Skeletal muscle satellite cell (primary cell): ENCODE data around the gene DMD.
"Not testable (repeated sequence)": the region's sequence is repeated elsewhere in the genome, so short reads cannot be mapped to it uniquely, and the experiment has no call there.

Experiments
- H3K27me3 ChIP-seq: 2 replicates; pipeline ENCODE4 v1.7.0; 2013; ENCODE audit warnings: low read length; ENCODE audit not compliant: control insufficient read depth, insufficient read depth
- H3K36me3 ChIP-seq: 2 replicates; pipeline ENCODE4 v1.7.0; 2013; ENCODE audit warnings: mild to moderate bottlenecking, control low read depth, low read length; ENCODE audit not compliant: insufficient read depth
- H3K4me1 ChIP-seq: 2 replicates; pipeline ENCODE4 v1.7.0; 2013; ENCODE audit warnings: low read length; ENCODE audit not compliant: control insufficient read depth, insufficient read depth
- H3K4me2 ChIP-seq: 2 replicates; pipeline ENCODE4 v1.7.0; 2013; ENCODE audit warnings: mild to moderate bottlenecking, low read length
- H3K4me3 ChIP-seq: 2 replicates; pipeline ENCODE4 v1.7.0; 2013; ENCODE audit warnings: low read length
- H3K9ac ChIP-seq: 2 replicates; pipeline ENCODE4 v1.7.0; 2013; ENCODE audit warnings: mild to moderate bottlenecking, low read depth, low read length, moderate library complexity
- H3K9me3 ChIP-seq: replicated peaks from 2 replicates; pipeline ENCODE4 v1.7.0; 2013; ENCODE audit warnings: mild to moderate bottlenecking, control low read depth, low read length

The DMD gene

DNA sequence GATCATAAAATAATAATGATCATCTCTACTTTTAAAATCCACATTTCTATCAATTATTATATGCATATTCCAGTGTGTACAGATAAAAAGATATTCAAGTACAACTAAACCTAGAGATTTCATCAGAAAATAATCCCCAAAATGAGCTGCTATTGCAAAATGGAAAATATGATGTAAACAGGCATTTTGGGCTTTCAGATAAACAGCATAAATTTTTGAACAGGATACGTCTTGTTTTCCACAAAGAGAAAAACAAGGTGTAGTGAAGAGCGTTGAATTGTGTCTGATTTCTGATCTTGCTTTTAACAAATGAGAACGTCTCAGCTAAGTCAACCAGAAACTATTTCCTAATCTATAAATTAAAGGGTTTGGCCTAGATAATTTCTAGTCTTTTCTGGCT is 1789.9 kb downstream of the DMD start:
- Histone ChIP-seq H3K4me2 (no peak overlapping the region), H3K4me3 (no peak overlapping the region)

DNA sequence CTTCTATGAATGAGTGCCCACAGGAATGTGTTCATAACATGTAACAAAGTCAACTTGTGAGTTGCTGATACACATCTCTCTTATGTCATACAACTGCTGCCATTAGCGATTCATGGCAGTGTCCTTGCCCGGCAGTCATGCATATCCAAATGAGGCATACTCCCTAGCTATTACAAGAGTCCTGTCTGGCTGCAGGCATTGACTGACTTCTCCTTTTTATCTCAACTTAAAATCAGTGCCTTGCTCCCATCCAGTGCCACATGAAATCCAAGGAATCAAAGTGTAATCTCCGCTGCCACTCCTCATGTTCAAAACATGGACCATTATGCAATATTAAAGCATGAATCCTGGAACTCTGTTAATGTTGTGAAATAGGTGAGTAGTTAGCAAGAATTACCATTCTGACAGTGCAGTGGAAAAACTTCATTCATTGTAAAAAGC is 1790.6 kb downstream of the DMD start:
- H3K36me3 ChIP-seq: no peaks in the 10 kb centered on the region
- H3K4me2 ChIP-seq: no peak overlapping the region
- no peaks in the 10 kb centered on the region for H3K9me3 ChIP-seq
- H3K9ac ChIP-seq: no peak overlapping the region
- H3K4me3 ChIP-seq: no peak overlapping the region
- H3K4me1 ChIP-seq: peaks cover 8% of the 10 kb centered on the region
- H3K27me3 ChIP-seq: no peaks in the 10 kb centered on the region

More for the DNA sequence above, 1789.9 kb downstream of the DMD start:
- Histone ChIP-seq H3K36me3 (no peaks in the 10 kb centered on the region), H3K9ac (no peak overlapping the region), H3K27me3 (no peaks in the 10 kb centered on the region), H3K9me3 (no peaks in the 10 kb centered on the region), H3K4me1 (peaks cover 8% of the 10 kb centered on the region)

DNA sequence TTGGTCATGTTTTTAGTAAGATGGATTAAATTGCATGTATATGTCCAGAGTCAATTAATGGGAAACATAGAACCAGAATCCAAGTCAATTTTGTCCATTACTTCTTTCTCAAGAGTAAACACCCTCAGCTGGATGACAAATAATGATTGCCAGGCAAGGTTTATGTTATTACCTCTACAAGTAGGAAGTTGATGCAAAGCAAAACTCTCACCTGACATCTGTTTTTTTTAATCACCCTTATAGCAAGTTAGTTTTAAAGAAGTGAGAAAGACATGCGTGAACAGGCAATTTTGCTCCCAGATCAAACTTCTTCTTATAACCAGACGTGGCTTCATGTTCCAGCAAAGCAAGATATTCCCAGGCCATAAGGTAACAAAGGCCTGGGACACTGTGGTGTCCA is 1791.0 kb downstream of the DMD start:
- Histone ChIP-seq H3K4me1 (peaks cover 8% of the 10 kb centered on the region), H3K36me3 (no peaks in the 10 kb centered on the region), H3K27me3 (no peaks in the 10 kb centered on the region), H3K9ac (no peak overlapping the region), H3K9me3 (no peaks in the 10 kb centered on the region), H3K4me3 (no peak overlapping the region), H3K4me2 (no peak overlapping the region)

DNA sequence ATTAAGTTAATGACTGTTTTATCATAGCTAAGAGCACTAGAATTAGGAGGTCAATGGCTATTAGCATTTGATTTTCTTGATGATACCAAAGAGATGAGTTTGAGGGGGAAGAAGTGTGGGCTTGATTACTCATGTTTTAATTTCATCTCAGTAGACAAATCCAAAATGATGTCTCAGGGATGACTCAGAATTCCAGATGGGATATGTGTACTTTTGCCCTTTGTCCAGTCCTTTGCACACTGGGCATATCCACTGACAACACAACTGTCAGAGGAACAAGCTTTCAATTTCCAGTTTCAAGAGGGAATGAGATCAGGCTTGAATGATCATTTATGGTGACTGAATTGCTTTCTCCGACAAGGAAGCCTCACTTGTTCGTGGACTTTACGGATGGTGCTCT is 1814.2 kb downstream of the DMD start:
- no peaks in the 10 kb centered on the region for H3K36me3 ChIP-seq
- no peak overlapping the region for H3K4me2 ChIP-seq
- no peak overlapping the region for H3K9ac ChIP-seq
- no peaks in the 10 kb centered on the region for H3K9me3 ChIP-seq
- no peaks in the 10 kb centered on the region for H3K27me3 ChIP-seq
- peaks cover 3% of the 10 kb centered on the region for H3K4me1 ChIP-seq
- H3K4me3 ChIP-seq: no peak overlapping the region

DNA sequence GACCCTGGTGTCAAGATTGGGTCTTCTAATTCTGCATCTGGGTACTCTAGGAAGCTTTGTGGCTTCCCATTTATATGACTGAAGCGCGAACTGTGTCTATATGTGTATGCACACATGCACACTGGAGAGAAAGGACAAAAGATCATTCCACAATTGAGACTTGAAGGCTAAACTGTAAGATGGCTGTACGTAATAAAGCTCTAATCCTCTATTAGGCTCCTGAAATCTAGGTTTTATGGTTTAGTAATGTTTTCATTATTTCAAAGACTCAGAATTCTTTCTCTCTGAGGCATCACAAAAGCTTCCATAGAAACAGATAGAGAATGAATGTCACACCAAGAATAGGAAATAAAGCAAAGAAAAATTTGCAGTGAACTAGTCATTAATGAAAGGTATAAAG is 1818.8 kb downstream of the DMD start:
- no peak overlapping the region for H3K4me3 ChIP-seq
- no peak overlapping the region for H3K9ac ChIP-seq
- peaks cover 3% of the 10 kb centered on the region for H3K4me1 ChIP-seq
- H3K27me3 ChIP-seq: no peaks in the 10 kb centered on the region
- H3K9me3 ChIP-seq: no peaks in the 10 kb centered on the region
- no peaks in the 10 kb centered on the region for H3K36me3 ChIP-seq
- H3K4me2 ChIP-seq: no peak overlapping the region

DNA sequence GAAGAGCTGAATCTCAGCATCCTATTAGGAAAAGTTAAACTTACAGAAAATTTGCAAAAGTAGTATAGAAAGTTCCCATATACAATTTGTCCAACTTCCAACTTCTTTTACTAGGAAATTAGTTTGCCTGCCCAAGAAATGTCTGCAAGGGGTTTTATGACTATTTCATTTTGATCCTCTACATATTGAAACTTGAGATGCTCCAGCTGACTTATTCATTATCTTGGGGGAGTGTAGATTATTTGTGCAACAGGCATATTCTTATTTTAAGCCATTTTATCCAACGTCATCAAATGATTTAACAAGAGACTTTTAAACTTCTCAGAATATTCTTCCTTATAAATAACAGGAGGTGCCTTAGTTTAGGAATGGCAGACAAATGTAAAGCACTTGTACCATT is 1822.4 kb downstream of the DMD start:
- Histone ChIP-seq H3K4me1 (peaks cover 3% of the 10 kb centered on the region), H3K36me3 (no peaks in the 10 kb centered on the region), H3K9ac (no peak overlapping the region), H3K4me3 (no peak overlapping the region), H3K27me3 (no peaks in the 10 kb centered on the region), H3K4me2 (no peak overlapping the region), H3K9me3 (no peaks in the 10 kb centered on the region)

DNA sequence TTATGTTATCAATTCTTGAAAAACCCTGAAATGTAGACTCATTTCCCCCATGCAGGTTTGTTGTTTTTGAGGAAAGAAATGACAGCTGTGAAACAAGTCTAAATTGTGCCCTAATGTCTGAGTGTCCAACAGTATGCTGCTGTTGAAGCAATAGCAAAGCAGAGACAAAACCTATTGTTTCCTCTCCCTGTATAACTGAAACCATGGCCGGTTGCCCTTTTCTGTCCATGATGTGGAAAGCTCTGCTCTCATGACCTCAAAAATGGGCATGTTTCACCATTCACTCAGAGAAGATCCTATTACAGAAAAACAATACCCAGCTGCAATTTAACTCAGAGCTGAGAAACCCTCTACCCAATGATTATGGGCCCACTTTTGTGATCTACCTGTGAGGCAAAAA is 1826.9 kb downstream of the DMD start:
- Histone ChIP-seq H3K4me3 (no peak overlapping the region), H3K9me3 (no peaks in the 10 kb centered on the region), H3K4me1 (no peaks in the 10 kb centered on the region), H3K4me2 (no peak overlapping the region), H3K9ac (no peak overlapping the region), H3K27me3 (no peaks in the 10 kb centered on the region), H3K36me3 (no peaks in the 10 kb centered on the region)

DNA sequence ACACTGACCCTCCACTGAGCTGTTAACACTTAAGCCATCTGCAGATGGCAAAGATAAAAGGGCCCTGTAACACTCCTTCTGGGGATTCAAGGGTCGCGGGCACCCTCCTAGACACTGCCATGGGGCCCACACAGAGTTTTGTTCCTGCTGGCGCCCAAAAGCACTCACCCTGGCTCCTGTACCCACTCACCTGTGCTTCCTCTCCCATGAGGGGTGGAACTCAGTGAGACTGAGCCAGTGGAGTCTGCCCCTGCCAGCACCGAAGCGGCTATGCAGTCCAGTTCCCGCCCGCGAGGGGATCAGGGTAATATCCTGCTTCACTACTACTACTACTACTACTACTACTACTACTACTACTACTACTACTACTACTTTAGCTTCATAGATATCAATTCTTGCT is 1827.4 kb downstream of the DMD start:
- Histone ChIP-seq H3K9ac (no peak overlapping the region), H3K27me3 (no peaks in the 10 kb centered on the region), H3K9me3 (no peaks in the 10 kb centered on the region), H3K4me2 (no peak overlapping the region), H3K4me3 (no peak overlapping the region), H3K36me3 (no peaks in the 10 kb centered on the region), H3K4me1 (no peaks in the 10 kb centered on the region)

DNA sequence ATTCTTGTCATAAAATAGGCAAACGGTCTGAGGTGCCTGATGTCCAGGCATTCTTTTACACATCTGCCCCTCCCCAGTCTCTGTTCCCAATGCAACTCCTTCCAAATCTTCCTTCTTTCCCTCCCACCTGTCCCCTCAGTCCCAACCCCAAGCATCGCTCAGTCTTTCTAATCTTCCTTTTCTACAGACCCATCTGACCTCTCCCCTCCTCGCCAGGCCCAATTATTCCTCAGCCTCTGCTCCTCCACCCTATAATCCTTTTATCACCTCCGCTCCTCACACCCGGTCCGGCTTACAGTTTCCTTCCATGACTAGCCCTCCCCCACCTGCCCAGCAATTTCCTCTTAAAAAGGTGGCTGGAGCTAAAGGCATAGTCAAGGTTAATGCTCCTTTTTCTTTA is 1832.4 kb downstream of the DMD start:
- H3K4me3 ChIP-seq, H3K4me2 ChIP-seq: not testable (repeated sequence)

DNA sequence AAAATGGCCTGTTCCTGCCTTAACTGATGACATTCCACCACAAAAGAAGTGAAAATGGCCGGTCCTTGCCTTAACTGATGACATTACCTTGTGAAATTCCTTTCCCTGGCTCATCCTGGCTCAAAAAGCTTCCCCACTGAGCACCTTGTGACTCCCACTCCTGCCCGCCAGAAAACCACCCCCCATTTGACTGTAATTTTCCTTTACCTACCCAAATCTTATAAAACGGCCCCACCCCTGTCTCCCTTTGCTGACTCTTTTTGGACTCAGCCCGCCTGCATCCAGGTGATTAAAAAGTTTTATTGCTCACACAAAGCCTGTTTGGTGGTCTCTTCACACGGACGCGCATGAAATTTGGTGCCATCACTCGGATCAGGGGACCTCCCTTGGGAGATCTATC is 1833.5 kb downstream of the DMD start:
- H3K9ac ChIP-seq, H3K27me3 ChIP-seq, H3K36me3 ChIP-seq, H3K4me1 ChIP-seq, H3K9me3 ChIP-seq, H3K4me2 ChIP-seq, H3K4me3 ChIP-seq: not testable (repeated sequence)

More for the DNA sequence above, 1832.4 kb downstream of the DMD start:
- H3K36me3 ChIP-seq, H3K4me1 ChIP-seq, H3K9ac ChIP-seq, H3K27me3 ChIP-seq, H3K9me3 ChIP-seq: not testable (repeated sequence)

DNA sequence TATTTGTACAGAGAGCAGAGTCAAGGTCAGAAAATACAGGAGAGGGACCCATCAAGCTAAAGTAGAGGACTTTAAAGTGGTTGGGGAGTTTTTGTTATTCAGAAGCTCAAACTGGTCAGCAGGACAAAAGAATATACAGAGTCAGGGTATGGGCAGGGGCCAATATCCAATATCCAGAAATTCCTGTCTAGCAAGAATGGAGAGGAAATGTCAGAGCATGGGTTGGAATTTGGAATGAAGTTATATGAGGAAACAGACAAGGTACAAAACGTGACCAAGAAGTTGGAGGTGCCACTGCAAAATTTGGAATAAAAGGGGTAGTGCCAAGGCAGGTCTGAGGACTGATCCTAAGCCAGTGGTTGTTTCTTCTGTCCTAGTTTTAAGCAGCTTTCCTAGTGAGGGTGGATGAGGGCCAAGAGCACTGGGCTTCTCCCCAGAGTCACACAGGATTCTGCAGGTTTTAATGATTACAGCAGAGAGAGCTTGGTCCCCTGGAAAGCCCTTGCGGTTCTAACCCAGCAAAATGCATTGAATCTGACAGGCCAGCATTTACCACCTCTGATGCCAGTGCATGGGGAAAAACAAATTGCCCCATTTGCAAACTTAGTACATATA is 1834.8 kb downstream of the DMD start:
- Histone ChIP-seq H3K27me3 (no peaks in the 10 kb centered on the region), H3K9ac (no peak overlapping the region), H3K4me1 (no peaks in the 10 kb centered on the region), H3K9me3 (no peaks in the 10 kb centered on the region), H3K4me2 (no peak overlapping the region), H3K36me3 (no peaks in the 10 kb centered on the region), H3K4me3 (no peak overlapping the region)

DNA sequence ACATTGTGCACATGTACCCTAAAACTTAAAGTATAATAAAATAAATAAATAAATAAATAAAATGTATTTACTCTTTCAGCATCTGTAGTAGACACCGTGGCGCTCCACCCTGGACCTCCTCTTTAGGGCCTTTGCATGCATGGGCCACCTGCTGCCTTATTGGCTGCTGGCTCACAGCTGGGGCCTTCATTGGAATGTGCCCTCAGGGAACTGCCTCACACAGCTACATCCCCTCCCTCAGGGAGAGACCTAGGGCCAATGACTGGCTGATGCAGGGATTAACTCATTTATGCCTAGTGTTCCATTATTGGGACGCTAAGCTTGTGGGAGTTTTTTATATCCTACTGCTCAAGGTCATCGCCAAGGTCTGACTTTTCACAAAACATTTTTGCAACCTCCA is 1836.6 kb downstream of the DMD start:
- no peaks in the 10 kb centered on the region for H3K36me3 ChIP-seq
- H3K4me2 ChIP-seq: no peak overlapping the region
- no peaks in the 10 kb centered on the region for H3K9me3 ChIP-seq
- no peak overlapping the region for H3K9ac ChIP-seq
- no peaks in the 10 kb centered on the region for H3K27me3 ChIP-seq
- no peaks in the 10 kb centered on the region for H3K4me1 ChIP-seq
- no peak overlapping the region for H3K4me3 ChIP-seq
